ENCODE data around the gene OR4M1. TPM values are rescaled to one million over a fixed set of nuclear protein-coding genes. Genes with fewer than 3 reads are reported as not detected.
A peak's percentile ranks its signal among the peaks of the same experiment; 100 is the strongest.
"Not testable (repeated sequence)": the region's sequence is repeated elsewhere in the genome, so short reads cannot be mapped to it uniquely, and the experiment has no call there.

OR4M1 gene, protein sequence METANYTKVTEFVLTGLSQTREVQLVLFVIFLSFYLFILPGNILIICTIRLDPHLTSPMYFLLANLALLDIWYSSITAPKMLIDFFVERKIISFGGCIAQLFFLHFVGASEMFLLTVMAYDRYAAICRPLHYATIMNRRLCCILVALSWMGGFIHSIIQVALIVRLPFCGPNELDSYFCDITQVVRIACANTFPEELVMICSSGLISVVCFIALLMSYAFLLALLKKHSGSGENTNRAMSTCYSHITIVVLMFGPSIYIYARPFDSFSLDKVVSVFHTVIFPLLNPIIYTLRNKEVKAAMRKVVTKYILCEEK
- polyA plus RNA-seq: not detected

DNA sequence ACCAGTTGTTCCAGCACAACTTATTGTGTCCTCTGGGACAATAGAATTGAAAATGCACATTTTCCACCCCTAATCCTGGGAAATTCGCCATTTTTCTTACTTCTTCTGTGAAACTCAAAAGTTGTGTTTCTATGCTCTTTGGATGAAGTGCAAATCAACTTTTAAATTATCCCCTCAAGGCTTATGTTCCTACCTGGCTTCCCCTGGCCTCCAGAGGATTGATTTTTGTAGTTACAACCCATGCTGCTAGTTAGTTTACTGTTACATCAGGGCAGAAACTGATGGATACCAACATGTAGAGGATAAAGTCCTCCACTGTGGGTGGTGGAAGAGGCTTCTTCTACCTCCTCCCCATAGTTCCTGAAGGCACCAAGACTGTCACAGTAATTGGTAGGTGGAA, at the start of gene OR4M1:
Gene OR4M1, plus strand, starts transcription at position 301 of the 400 bp plus-strand sequence. CDS start 6,819 bp downstream, outside the sequence.
- H3K4me1 Mint-ChIP-seq, H3K4me3 Mint-ChIP-seq, H3K27me3 Mint-ChIP-seq, H3K36me3 Mint-ChIP-seq: not testable (repeated sequence)
- Mint-ChIP-seq H3K9me3 (peaks cover 4 to 11% (median 7%) of the 10 kb centered on the region in 3 donors), H3K27ac (peak within 1 kb of the TSS in 1 of 3 donors; percentile 33)

DNA sequence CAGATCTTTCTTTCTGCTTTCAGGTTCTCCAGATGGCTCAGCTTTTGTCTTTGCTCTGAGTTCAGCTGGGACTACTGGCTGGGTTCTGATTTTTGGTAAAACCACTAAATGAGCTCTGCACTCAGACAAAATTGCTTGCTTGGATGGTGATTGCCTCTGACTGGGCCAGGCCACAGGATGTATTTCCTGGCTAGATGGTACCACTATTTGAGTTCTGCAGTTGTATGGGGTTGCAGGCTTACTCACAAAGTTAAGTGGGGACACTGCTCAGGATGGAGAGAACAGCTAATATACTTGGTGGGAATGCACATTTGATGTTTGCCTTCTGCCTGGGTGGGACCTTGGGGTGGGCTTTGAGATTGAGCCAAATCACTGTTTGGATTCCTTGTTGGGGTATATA, 43.9 kb upstream of the OR4M1 start:
- Mint-ChIP-seq H3K27me3 (no peaks in the 10 kb centered on the region), H3K4me3 (no peak overlapping the region), H3K4me1 (no peaks in the 10 kb centered on the region), H3K9me3 (peaks cover 3 to 10% (median 9%) of the 10 kb centered on the region in 3 donors), H3K36me3 (no peaks in the 10 kb centered on the region), H3K27ac (no peak overlapping the region)

DNA sequence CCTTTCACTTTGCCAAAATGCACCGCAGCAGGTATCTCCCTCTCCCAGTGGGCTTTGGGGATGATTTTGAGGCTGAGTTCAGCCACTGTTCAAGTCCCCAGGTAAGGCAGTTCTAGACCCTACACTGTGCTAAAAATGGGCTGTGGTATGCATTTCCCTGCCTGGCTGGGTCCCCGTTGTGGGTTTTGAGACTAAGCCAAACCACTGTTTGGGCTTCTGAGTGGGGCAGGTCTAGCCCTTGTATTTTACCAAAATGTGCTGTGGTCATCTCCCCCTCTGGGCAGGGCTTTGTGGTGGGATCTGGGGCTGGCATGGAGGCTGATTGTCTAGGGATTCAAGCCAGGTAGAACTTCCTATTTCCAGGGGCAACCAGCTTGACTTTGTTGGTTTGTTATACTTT, 43.5 kb upstream of the OR4M1 start:
- Mint-ChIP-seq H3K4me1 (no peaks in the 10 kb centered on the region), H3K27me3 (no peaks in the 10 kb centered on the region), H3K27ac (no peak overlapping the region), H3K36me3 (no peaks in the 10 kb centered on the region), H3K4me3 (no peak overlapping the region), H3K9me3 (peaks cover 3 to 10% (median 9%) of the 10 kb centered on the region in 3 donors)

DNA sequence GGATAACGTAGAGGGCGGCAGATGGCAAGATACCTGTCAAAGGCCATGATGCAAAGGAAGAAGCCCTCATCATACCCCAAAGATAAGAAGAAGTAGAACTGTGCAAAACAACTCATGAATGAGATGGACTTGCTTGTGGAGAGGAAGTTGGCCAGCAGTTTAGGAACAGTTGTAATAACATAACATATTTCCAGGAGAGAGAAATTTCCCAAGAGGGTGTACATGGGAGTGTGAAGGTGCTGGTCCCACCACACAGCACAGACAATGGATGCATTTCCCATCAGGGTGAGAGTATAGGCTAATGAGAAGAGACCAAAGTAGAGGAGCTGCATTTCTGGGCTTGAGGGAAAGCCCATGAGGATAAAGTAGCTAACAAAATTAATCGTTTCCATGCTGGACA, 39.4 kb upstream of the OR4M1 start:
- H3K9me3 Mint-ChIP-seq, H3K4me1 Mint-ChIP-seq, H3K27me3 Mint-ChIP-seq, H3K4me3 Mint-ChIP-seq, H3K27ac Mint-ChIP-seq, H3K36me3 Mint-ChIP-seq: not testable (repeated sequence)

DNA sequence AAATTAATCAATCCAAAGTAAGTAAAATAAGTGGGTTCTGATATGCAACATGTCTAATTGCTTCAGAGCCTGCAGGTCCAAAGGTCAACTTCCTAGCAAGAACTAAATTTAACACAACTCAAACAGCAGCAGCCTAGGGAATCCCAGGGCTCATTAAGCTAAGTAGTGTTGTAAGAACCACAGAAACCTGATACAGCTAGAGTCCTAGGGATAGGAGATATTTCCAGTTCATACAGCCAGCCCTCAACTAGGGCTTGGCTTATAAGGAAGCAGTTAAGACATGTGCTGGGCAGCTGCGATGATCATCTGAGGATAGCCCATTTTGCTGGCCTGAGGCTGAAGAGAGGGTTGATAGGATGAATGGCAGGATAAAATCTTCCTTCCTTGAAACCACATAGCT, 30.0 kb upstream of the OR4M1 start, which contains the start of gene OR4Q3:
Gene OR4Q3, plus strand, starts transcription at position 316 of the 400 bp plus-strand sequence.
- no peak within 1 kb of the TSS for H3K27ac Mint-ChIP-seq
- peaks cover 0 to 2% (median 0%) of the 10 kb centered on the region in 3 donors for H3K9me3 Mint-ChIP-seq
- no peak within 1 kb of the TSS for H3K4me3 Mint-ChIP-seq
- H3K36me3 Mint-ChIP-seq: no peaks in the 10 kb centered on the region
- no peaks in the 10 kb centered on the region for H3K27me3 Mint-ChIP-seq
- H3K4me1 Mint-ChIP-seq: no peaks in the 10 kb centered on the region

DNA sequence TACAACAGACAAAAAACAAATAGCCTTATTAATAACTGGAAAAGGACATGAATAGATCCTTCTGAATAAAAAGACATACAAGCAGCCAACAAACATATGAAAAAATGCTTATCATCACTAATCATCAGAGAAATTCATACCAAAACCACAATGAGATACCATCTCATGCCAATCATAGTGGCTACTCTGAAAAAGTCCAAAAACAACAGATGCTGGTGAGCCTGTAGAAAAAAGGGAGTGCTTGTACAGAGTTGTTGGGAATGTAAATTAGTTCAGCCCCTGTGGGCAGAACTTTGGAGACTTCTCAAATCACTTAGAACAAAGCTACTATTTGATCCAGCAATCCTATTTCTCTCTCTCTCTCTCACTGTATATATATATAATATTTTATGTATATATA, 21.0 kb upstream of the OR4M1 start:
- H3K36me3 Mint-ChIP-seq, H3K9me3 Mint-ChIP-seq, H3K27me3 Mint-ChIP-seq, H3K4me3 Mint-ChIP-seq, H3K27ac Mint-ChIP-seq, H3K4me1 Mint-ChIP-seq: not testable (repeated sequence)

DNA sequence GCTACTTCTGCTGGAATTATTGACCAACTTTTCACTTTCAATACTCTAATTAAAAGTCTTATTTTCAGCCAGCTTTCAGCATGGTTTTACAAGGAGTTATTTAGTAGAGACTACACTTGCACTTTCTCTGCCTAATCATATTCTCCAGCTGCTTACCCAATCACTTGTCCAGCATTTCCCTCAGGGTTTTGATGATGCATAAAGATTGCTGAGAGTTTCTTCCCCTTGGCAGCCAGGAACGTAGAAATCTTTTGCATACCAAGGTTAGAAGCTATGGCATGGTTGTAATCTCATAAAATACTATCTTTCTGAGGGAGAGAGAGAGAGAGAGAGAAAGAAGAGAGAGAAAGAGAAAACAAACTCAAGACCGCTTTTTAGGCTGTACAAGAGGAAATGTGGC, 19.1 kb upstream of the OR4M1 start:
- Mint-ChIP-seq H3K27me3 (peaks cover 1% of the 10 kb centered on the region), H3K36me3 (peaks cover 1% of the 10 kb centered on the region), H3K4me3 (no peak overlapping the region), H3K9me3 (peaks cover 0 to 4% (median 0%) of the 10 kb centered on the region in 3 donors), H3K4me1 (no peaks in the 10 kb centered on the region), H3K27ac (no peak overlapping the region)

DNA sequence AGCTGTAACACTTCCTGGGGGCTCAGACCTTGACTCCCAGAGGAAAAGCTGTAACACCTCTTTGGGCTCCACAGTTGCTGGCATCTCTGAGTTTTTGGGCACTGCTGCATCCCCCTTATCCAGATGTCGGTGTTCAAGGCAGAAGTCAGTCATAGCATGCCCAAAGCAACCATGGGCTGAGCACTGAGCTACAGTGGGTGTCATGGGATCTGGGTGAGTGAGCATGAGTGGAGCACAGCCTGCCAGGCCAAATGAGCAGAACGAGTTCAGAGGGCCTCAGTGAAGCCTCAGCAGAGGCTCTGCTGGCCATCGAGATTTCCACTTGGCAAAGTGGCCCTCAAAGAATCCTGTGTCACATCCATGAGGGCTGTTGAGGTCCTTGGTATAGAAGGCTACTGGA, 1.8 kb upstream of the OR4M1 start:
- not testable (repeated sequence) for H3K4me1 Mint-ChIP-seq, H3K27ac Mint-ChIP-seq, H3K36me3 Mint-ChIP-seq, H3K27me3 Mint-ChIP-seq, H3K4me3 Mint-ChIP-seq
- H3K9me3 Mint-ChIP-seq: peaks cover 6 to 11% (median 7%) of the 10 kb centered on the region in 3 donors

DNA sequence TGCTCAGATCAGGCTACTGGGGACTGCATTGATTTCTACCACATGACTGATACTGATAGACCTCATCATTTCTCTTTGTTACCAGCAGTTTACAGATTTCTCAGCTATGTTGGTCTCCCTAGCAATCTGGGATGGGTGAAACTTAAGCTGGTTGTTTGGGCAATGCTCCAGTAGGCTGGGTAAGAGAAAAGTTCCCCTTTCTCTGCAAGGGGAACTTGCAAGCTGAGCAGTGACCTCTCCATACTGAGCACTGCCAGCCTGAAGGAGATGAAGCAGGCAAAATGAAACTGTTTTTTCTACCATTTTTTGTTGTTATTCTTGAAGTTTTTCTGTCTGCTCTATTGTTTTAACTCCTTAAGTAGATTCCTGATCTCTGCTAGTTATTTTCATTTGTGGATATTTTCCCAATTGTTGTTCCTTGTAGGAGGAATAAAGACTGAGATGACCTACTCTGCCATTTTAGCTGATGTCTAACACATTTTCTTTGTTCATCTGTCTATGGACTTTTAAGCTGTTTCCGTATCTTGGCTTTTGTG, 1.3 kb upstream of the OR4M1 start:
- no peak overlapping the region for H3K27ac Mint-ChIP-seq
- H3K36me3 Mint-ChIP-seq: no peaks in the 10 kb centered on the region
- no peak overlapping the region for H3K4me3 Mint-ChIP-seq
- H3K9me3 Mint-ChIP-seq: peaks cover 6 to 11% (median 7%) of the 10 kb centered on the region in 3 donors
- H3K27me3 Mint-ChIP-seq: no peaks in the 10 kb centered on the region
- H3K4me1 Mint-ChIP-seq: peaks cover 0 to 2% (median 0%) of the 10 kb centered on the region in 3 donors

DNA sequence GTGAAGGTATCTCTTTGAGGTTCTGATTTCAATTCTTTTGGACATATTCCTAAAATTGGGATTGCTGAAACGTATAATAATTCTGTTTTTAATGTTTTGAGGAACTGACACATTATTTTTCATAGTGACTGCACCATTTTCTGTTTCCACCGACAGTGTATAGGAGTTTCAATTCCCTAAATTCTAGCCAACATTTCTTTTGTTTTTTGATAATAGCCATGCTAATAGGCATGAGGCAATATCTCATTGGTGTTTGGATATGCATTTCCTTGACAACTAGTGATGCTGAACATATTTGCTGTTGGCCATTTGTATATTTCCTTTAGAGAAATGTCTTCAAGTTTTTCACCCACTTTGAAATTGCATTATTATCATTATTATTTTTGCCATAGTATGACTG, 850 bp upstream of the OR4M1 start:
- H3K27ac Mint-ChIP-seq, H3K27me3 Mint-ChIP-seq, H3K36me3 Mint-ChIP-seq, H3K4me1 Mint-ChIP-seq, H3K4me3 Mint-ChIP-seq: not testable (repeated sequence)
- H3K9me3 Mint-ChIP-seq: peaks cover 6 to 11% (median 7%) of the 10 kb centered on the region in 3 donors

DNA sequence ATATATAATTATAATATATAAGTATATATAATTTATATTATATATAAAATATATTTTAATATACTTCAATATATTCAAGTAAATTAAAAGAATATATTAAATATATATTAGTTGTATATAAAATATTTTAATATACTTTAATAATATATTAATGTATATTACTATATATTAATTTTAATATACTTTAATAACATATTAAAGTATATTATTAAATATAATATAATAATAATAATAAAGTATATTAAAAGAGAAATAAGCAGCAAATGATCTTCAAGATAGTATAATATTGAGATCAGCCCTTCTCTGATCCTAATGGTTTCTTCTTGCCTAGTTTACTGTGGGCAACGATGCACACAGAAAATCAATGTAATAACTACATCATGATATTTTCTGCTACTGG, 2.3 kb downstream of the OR4M1 start:
- Mint-ChIP-seq H3K27me3 (no peaks in the 10 kb centered on the region), H3K4me1 (peaks cover 0 to 2% (median 0%) of the 10 kb centered on the region in 3 donors), H3K4me3 (no peak overlapping the region), H3K27ac (no peak overlapping the region), H3K36me3 (no peaks in the 10 kb centered on the region), H3K9me3 (peaks cover 3 to 7% (median 5%) of the 10 kb centered on the region in 3 donors)

DNA sequence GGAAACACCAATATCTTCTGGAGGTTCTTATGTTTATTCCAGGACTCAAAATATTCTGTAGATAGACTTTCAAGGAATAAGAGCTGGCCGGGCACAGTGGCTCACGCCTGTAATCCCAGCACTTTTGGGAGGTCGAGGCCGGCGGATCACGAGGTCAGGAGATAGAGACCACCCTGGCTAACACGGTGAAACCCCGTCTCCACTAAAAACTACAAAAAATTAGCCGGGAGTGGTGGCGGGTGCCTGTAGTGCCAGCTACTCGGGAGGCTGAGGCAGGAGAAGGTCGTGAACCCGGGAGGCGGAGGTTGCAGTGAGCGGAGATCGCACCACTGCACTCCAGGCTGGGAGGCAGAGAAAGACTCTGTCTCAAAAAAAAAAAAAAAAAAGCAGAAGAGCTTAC, 12.5 kb downstream of the OR4M1 start:
- H3K9me3 Mint-ChIP-seq, H3K4me1 Mint-ChIP-seq, H3K27ac Mint-ChIP-seq, H3K27me3 Mint-ChIP-seq, H3K4me3 Mint-ChIP-seq, H3K36me3 Mint-ChIP-seq: not testable (repeated sequence)

DNA sequence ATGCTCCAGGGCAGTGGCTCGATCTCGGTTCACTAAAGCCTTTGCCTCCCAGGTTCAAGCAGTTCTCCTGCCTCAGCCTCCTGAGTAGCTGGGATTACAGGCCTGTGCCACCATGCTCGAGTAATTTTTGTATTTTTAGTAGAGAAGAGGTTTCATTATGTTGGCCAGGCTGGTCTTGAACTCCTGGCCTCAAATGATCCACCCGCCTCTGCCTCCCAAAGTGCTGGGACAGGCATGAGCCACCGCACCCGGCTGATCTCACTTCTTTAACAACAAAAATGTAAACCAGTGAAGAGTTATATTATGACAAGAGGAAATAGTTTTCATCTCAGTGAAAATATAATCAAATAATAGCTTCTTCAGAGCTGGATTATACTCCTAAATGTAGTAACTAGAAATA, 14.0 kb downstream of the OR4M1 start:
- H3K4me1 Mint-ChIP-seq, H3K4me3 Mint-ChIP-seq, H3K27me3 Mint-ChIP-seq, H3K9me3 Mint-ChIP-seq, H3K36me3 Mint-ChIP-seq, H3K27ac Mint-ChIP-seq: not testable (repeated sequence)

DNA sequence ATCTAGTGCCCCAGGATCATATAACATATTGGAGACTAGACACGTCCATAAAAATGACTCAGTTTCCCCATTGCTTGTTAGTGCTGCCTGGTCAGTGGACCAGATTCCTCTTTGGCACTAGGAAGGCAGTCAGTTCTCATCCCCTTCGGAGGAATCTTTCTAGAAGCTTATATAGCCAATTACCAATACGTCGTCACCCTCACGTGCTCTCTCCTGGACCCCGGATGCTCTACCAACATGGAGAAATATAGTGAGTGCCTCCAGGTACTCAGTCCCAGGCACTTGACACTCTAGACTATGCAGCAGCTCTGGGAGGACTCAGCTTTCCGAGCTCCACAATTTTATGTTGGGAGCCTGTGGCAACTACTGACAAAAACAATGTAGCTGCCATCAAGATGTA, 14.8 kb downstream of the OR4M1 start:
- H3K36me3 Mint-ChIP-seq, H3K4me1 Mint-ChIP-seq, H3K9me3 Mint-ChIP-seq, H3K27ac Mint-ChIP-seq, H3K27me3 Mint-ChIP-seq, H3K4me3 Mint-ChIP-seq: not testable (repeated sequence)

DNA sequence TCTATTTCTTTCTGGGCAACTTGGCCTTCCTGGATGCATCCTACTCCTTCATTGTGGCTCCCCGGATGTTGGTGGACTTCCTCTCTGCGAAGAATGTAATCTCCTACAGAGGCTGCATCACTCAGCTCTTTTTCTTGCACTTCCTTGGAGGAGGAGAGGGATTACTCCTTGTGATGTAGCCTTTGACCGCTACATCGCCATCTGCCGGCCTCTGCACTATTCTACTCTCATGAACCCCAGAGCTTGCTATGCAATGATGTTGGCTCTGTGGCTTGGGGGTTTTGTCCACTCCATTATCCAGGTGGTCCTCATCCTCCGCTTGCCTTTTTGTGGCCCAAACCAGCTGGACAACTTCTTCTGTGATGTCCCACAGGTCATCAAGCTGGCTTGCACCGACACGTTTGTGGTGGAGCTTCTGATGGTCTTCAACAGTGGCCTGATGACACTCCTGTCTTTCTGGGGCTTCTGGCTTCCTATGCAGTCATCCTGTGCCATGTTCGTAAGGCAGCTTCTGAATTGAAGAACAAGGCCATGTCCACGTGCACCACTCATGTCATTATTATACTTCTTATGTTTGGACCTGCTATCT, 23.3 kb downstream of the OR4M1 start:
- H3K4me3 Mint-ChIP-seq, H3K9me3 Mint-ChIP-seq, H3K4me1 Mint-ChIP-seq, H3K27ac Mint-ChIP-seq, H3K27me3 Mint-ChIP-seq, H3K36me3 Mint-ChIP-seq: not testable (repeated sequence)

DNA sequence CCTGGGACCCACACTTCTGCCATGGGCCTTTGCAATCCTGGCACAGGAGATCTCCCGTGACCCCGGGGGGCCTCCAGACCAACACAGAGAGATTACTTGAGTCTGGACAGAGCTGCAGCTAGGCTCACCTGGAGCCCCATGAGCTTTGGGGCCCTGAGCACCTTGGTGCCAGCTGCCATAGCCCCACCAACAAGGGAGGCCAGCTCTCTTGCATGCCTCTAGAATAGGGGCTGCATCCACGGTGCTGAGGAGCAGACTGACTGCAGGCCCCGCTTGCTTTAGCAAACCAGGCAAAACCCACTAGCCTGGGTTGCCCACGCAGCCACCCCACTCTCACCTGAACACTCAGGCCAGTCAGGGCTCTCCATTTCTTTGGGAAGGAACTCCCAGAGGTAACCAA, 26.6 kb downstream of the OR4M1 start:
- H3K9me3 Mint-ChIP-seq: peaks cover 2 to 5% (median 3%) of the 10 kb centered on the region in 3 donors
- no peak overlapping the region for H3K27ac Mint-ChIP-seq
- H3K4me1 Mint-ChIP-seq: no peaks in the 10 kb centered on the region
- H3K36me3 Mint-ChIP-seq: no peaks in the 10 kb centered on the region
- no peak overlapping the region for H3K4me3 Mint-ChIP-seq
- no peaks in the 10 kb centered on the region for H3K27me3 Mint-ChIP-seq
